NCI-H2196 (cell line): ENCODE data around the gene ZPR1.
"Not testable (repeated sequence)": the region's sequence is repeated elsewhere in the genome, so short reads cannot be mapped to it uniquely, and the experiment has no call there.

Source experiments
- DNase-seq: peaks from one replicate; lab custom pipeline; 2025; ENCODE audit not compliant: unreplicated experiment; lab: John Stamatoyannopoulos, UW

Gene ZPR1

DNA sequence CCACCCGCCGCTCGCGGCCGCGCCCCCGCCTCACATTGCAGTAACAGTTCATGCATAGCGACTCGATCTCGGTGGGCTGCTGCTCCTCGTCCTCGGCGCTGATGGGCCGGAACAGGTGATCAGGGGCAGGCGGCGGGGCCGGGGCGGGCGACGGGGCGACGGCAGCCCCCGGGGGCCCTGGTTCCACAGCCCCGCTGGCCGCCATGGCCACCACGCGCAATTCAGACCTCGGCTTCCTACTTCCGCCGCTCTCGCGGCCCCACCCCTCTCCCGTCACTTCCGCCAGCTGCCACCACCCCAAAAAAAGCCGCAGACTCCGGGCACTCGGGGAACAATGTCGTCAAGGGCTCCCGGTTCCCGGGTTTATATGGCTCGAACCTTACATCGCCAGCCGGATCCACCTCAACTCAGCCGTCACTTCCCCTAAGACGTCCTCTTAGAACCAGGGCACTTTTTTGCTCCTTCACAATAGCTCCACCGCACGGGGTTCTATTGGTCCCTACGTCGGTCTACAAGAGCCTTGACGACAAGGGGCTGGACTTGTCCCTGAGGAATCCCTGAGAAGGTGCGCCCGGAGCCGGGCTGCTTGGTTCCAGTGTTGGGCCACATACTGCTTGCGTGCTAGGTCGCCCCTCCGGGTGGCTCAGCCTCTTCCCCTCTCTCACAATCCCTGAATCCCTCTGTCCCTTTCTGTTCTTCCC lies at the start of gene ZPR1:
ZPR1 (minus strand) TSS at position 238 of the 701 bp plus-strand sequence; CDS start at position 205, 33 bp downstream.
- DNase-seq: peak; percentile 76

DNA sequence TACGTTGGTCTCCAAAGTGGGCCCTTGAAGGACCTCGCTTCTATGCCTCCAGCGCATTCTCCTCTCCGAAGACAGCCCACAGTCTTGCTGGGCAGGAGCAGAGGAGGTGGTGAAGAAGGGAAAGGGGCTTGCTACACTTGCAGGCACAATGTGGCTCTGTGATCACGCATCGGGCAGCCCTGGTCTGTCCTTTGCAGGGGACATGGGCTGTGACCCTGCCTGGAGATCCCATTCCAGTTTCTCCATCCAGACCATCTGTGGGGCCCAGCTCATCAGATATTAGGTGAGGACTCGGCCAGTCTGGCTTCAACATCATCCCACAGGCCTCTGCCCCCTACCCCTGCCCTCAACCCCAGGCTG lies 48.8 kb upstream of the ZPR1 start:
- DNase-seq: no peak

- DNase-seq: peak; percentile 98
These were observed 48.2 kb upstream of the ZPR1 start for GRCh38 chr11:116835791-116836631.

DNA sequence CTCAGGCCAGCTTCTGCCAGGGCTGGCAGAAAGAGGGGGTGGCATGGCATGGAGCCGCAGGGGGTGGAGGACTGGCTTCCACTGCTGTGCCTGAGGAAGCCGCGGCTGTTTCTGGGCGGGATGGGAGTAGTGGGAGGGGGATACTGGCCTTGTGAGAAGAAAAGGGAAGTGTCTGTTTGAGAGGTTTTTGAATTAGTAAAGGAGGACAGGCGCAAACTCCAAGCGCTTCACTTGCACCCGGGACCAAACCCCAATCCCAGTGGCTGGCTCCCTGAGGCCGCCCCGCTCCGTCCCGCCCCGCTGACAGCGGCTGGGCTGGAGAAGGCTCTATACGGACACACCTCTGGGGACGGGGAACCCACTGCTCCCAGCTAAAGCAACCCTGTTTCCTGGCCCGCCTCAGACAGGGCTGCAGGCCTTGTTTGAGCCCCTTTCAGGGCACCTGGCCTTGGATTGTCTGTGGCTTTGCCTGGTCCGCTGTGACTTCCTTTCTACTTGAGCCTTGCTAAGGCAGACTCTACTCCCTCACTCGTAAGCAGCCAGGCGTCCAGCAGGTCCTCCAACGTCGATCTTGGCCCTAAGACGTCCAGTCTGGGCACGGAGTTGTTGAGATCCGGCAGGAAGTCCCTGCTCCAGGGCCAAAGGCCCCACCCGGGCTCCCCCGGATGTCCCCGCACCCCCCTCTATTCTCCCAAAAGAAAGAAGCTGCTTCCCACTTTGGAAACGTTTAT lies 47.4 kb upstream of the ZPR1 start:
- DNase-seq: no peak

DNA sequence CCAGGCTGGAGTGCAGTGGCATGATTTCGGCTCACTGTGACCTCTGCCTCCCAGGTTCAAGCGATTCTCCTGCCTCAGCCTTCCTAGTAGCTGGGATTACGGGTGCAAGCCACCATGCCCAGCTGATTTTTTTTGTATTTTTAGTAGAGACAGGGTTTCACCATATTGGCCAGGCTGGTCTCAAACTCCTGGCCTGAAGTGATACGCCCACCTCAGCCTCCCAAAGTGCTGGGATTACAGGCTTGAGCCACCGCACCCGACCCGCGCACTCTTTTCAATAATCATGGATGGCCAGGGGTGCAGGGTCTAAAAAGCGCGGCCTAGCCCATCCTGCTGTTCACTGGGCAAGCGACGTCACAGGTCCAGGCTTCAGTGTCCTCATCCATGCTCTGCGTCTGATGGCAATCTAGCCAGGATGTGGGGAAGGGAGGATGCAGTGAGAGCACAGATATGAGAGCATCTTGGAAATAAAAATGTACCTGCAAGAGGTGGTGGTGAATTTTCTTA lies 46.8 kb upstream of the ZPR1 start:
- DNase-seq: not testable (repeated sequence)

DNA sequence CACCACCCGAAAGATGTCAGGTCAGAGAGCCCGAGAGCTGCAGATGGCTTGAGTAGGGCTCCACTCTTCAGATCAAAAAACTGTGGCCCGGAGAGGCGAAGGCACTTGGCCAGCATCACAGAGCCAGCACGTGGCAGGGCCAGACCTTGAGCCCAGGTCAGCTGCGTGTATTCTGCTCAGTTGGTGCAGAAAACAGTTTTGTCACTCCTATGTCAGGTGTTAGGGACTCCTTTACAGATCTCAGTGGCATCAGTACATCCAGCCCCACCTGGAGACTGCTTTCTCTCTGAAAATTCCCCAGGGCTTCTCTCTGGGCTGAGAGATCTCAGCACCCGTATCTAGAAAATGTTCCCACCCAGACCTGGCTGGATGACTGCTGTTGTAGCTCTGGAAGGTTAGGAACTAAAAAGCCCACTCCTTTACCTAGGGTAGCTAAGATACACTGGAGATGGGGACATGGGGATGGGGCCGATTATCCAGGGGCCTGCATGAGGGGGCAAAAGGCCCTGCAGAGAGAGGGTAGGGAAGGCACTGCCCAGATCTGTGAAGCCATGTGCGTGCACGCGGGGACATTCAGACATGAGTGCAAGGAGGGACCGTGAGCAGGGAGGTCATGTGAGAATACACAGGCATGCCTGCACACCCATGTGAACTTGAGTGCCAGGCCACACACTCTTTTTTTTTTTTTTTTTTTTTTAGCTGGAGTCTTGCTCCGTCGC lies 46.2 kb upstream of the ZPR1 start:
- no peak for DNase-seq

GRCh38 chr11:116833491-116833815 lies 45.6 kb upstream of the ZPR1 start:
- no peak for DNase-seq

GRCh38 chr11:116832350-116833290 lies 44.8 kb upstream of the ZPR1 start:
- DNase-seq: no peak

- DNase-seq: no peak
These were observed 44.0 kb upstream of the ZPR1 start for GRCh38 chr11:116831790-116832349.

GRCh38 chr11:116830184-116830912 lies 42.5 kb upstream of the ZPR1 start:
- no peak for DNase-seq

DNA sequence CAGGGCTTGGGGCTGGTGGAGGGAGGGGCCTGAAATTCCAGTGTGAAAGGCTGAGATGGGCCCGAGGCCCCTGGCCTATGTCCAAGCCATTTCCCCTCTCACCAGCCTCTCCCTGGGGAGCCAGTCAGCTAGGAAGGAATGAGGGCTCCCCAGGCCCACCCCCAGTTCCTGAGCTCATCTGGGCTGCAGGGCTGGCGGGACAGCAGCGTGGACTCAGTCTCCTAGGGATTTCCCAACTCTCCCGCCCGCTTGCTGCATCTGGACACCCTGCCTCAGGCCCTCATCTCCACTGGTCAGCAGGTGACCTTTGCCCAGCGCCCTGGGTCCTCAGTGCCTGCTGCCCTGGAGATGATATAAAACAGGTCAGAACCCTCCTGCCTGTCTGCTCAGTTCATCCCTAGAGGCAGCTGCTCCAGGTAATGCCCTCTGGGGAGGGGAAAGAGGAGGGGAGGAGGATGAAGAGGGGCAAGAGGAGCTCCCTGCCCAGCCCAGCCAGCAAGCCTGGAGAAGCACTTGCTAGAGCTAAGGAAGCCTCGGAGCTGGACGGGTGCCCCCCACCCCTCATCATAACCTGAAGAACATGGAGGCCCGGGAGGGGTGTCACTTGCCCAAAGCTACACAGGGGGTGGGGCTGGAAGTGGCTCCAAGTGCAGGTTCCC lies 41.8 kb upstream of the ZPR1 start, which contains the start of gene APOC3:
APOC3 (plus strand) TSS at position 383 of the 659 bp plus-strand sequence. CDS start 676 bp downstream, outside the sequence.
- no peak for DNase-seq

- no peak for DNase-seq
These were observed 41.1 kb upstream of the ZPR1 start for GRCh38 chr11:116828632-116829524.

GRCh38 chr11:116827461-116827860 lies 39.6 kb upstream of the ZPR1 start:
- DNase-seq: no peak

DNA sequence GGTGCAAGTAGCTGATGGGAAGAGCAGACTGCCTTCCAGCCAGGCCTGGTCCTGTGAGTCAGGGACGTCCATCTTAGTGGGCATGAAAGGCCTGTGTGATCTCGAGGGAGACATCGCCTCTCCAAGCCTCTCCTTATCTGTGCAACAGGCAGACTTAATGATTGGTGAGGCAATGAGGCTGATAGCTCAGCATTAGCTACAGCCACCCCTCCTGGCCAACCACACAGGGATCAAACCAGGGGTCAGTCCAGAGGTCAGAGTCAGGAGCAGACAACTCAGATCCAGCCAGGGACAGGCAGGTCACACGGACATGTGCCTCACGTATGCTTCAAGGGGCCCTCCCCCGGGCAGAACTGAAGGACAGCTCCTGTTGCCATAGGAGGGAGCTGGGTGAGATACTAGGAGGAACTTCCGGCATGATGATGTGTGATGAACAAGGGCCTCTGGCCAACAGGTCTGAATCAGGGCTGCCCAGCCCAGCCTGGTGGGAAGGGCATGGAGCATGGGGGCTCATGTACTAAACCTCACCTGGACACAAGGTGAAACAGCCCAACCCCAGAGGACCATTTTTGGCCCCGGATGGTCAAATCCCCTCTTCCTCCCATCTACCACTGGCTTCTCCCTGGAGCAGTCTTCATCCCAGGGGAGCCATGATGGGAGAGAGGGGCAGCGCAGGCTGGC lies 39.1 kb upstream of the ZPR1 start:
- DNase-seq: no peak

DNA sequence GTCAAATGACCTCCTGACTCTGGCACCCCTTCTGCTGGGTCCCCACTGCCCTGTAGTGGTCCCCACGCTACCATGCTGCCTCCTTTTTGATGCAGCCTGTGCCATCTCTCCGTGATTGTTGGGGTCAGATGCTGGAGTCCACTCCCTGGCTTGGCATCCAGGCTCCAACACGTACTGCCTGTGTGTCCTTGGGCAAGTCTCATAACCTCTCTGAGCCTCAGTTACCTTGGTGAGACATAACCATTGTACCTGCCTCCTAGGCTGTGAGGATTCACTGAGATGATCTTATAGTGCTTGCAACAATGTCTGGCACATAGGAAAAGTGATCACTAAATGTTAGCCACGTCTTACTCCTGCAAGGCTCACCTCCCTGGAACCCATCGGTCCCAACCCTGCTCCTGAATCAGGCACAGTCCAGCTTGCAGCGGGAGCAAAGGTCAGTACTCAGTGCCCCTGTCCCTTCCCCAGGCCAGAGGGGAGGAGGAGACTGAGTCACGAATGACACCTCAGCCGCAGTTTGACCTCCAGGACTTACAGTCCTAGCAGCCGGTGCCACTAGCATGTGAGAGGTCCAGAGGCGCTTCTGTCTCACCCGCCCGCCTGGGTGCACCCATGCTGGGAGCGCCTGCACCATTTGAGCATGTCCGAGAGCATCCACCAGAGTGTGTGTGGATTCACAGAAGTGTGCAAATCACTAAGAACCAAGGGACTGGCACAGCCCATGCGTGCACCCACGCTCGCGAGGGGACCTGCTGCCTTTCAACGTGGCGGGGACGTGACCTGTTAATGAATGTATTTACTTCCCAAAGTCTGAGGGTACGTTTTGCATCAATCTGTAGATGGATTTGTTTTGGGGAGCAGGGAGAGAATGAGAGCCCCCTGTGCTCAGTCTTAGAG lies 38.3 kb upstream of the ZPR1 start:
- DNase-seq: no peak

DNA sequence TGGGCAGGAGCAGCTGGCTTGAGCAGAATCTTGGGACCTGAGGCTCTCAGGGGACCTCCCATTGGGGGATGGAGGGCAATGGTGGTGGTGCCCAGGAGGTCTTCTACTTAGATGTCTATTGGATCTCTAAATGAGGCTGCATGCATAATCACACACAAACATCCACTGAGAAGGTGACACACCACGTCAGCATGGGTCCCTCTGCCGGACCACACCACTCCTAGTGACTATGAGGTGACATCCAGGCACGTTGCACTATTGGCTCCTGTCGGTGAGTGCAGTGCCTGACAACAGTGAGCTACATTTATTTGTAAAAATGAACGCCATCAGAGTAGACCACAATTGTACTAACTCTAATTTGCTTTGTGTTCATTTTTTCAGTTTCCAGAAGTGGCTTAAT lies 37.6 kb upstream of the ZPR1 start:
- no peak for DNase-seq
